Loucy (cell line): ENCODE measurements around the gene ASS1.

ENCODE experiments used
- CTCF ChIP-seq: fragments of 200-600 bp; sonication (generic); conservative IDR thresholded peaks from 2 replicates; pipeline ENCODE4 v1.5.1; 2014; ENCODE audit warnings: mild to moderate bottlenecking, antibody characterized with exemption, low read length
- EZH2phosphoT487 ChIP-seq: fragments of 200-600 bp; IDR thresholded peaks from 2 replicates; pipeline ENCODE4 v1.6.1; 2018; ENCODE audit warnings: antibody characterized with exemption, mild to moderate bottlenecking, moderate library complexity, borderline replicate concordance

DNA sequence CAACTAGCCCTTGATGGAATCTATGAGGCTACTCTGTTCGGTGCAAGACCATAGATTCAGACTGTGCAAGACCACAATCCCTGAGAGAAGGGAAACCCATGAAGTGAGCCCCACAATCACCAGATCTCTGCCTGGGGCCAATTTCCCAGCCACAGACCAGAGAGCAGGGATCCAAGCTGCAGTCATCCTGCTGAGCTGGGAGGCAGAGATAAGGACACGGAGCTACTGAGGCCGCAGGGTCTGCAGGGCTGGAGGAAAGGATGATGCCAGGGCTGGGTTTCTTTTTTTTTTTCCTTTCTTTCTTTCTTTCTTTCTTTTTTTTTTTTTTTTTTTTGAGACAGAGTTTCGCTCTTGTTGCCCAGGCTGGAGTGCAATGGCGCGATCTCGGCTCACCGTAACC lies 86.9 kb downstream of the ASS1 start:
- no peak for TF ChIP-seq CTCF
- no peak for TF ChIP-seq EZH2phosphoT487
